HEK293T (cell line): ENCODE measurements around the gene ASCL5.

Source experiments
- BHLHE40 ChIP-seq: fragments of 450-650 bp; IDR thresholded peaks from 2 replicates; pipeline ENCODE4 v1.6.1; 2016; ENCODE audit warnings: mild to moderate bottlenecking, moderate library complexity, borderline replicate concordance
- FOXM1 ChIP-seq: fragments of 450-650 bp; IDR thresholded peaks from 2 replicates; pipeline ENCODE4 v1.6.1; 2017; ENCODE audit warnings: mild to moderate bottlenecking, borderline replicate concordance
- HDGF ChIP-seq: fragments of 450-650 bp; IDR thresholded peaks from 2 replicates; pipeline ENCODE4 v1.6.1; 2017; ENCODE audit warnings: antibody characterized with exemption, borderline replicate concordance
- NFRKB ChIP-seq: fragments of 450-650 bp; IDR thresholded peaks from 2 replicates; pipeline ENCODE4 v1.6.1; 2016; ENCODE audit warnings: mild to moderate bottlenecking, moderate library complexity
- PKNOX1 ChIP-seq: fragments of 450-650 bp; IDR thresholded peaks from 2 replicates; pipeline ENCODE4 v1.6.1; 2016
- SP1 ChIP-seq: fragments of 450-650 bp; IDR thresholded peaks from 2 replicates; pipeline ENCODE4 v1.6.1; 2017
- SUZ12 ChIP-seq: fragments of 450-650 bp; IDR thresholded peaks from 2 replicates; pipeline ENCODE4 v1.6.1; 2016; ENCODE audit warnings: mild to moderate bottlenecking
- TARDBP ChIP-seq: fragments of 450-650 bp; IDR thresholded peaks from 2 replicates; pipeline ENCODE4 v1.6.1; 2016

DNA sequence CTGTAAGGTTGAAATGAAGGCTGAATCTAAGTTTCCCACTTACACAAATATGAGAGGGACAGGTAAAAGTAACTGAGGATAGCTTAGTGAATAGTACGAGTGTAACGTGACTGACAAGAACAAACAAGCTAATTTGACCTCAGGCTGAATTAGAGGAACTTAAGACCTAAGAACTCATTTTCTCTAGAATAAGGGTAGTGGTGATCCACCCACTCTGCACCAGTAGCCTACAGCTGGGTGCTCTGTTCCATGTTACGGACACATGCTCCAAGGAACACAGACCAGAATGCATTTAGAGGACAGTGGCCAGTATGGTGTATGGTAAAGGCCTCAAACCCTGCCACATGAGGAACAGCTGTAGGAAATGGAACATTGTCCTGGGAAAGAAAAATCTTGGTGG is 42.2 kb upstream of the ASCL5 start:
- TF ChIP-seq BHLHE40 (no peak), PKNOX1 (no peak), TARDBP (no peak), SP1 (no peak), FOXM1 (no peak), NFRKB (no peak), HDGF (no peak), SUZ12 (no peak)
